Thymus (tissue), 11 donors: ENCODE data around the gene TMEM131L. TPM values are rescaled to one million over a fixed set of nuclear protein-coding genes. Genes with fewer than 3 reads are reported as not detected.
A peak's percentile ranks its signal among the peaks of the same experiment; 100 is the strongest.
"Not testable (repeated sequence)": the region's sequence is repeated elsewhere in the genome, so short reads cannot be mapped to it uniquely, and the experiment has no call there.

Experiments
- DNase-seq, 9 donors: peaks; one replicate each; pipeline ENCODE4 v3.0.0-alpha.2; 2013; ENCODE audit warnings: low spot score in 9 of 9, low read depth in 6 of 9, missing footprints in 1 of 9
- H3K27ac ChIP-seq, 2 donors: one replicate each; pipeline ENCODE4 v1.5.1; 2013; ENCODE audit warnings: control low read depth in 1 of 2, low read depth in 1 of 2, low read length in 1 of 2, mild to moderate bottlenecking in 1 of 2, moderate library complexity in 1 of 2
- H3K27me3 ChIP-seq, 2 donors: one replicate each; pipeline ENCODE4 v1.5.1; 2013; ENCODE audit warnings: low read length in 1 of 2; ENCODE audit not compliant: control insufficient read depth in 2 of 2, insufficient read depth in 1 of 2
- H3K36me3 ChIP-seq, 2 donors: one replicate each; pipeline ENCODE4 v1.5.1; 2013; ENCODE audit warnings: low read length in 1 of 2, mild to moderate bottlenecking in 1 of 2, moderate library complexity in 1 of 2; ENCODE audit not compliant: control insufficient read depth in 2 of 2, insufficient read depth in 2 of 2
- H3K4me1 ChIP-seq, 2 donors: one replicate each; pipeline ENCODE4 v1.5.1; 2013; ENCODE audit warnings: low read length in 2 of 2; ENCODE audit not compliant: control insufficient read depth in 2 of 2, insufficient read depth in 2 of 2
- H3K4me3 ChIP-seq, 2 donors: one replicate each; pipeline ENCODE4 v1.5.1; 2013; ENCODE audit warnings: low read length in 2 of 2, control low read depth in 1 of 2, mild to moderate bottlenecking in 1 of 2
- H3K9me3 ChIP-seq, 2 donors: one replicate each; pipeline ENCODE4 v1.5.1; 2013; ENCODE audit warnings: low read length in 1 of 2, mild to moderate bottlenecking in 1 of 2; ENCODE audit not compliant: control insufficient read depth in 2 of 2, insufficient read depth in 1 of 2
- WGBS: extraction: QIAGEN DNeasy Blood & Tissue Kit; methylation state at CpG from one replicate; pipeline ENCODE4 v1.1.7; 2013; 5-methylcytosine and 5-hydroxymethylcytosine counted together
- polyA plus RNA-seq: library from polyadenylated mRNA; stranded (reverse); fragments of 200-250 nt; gene quantifications from one replicate; pipeline ENCODE4 v1.2.3, GENCODE V29; 2013
- total RNA-seq: library from RNA; stranded (reverse); fragments of 120-200 nt; gene quantifications from one replicate; pipeline ENCODE4 v1.2.4, GENCODE V29; 2013
- donor health status: healthy.

The TMEM131L gene
- total and polyA plus RNA-seq, 2 donors = 32.8 to 40.9 TPM

DNA sequence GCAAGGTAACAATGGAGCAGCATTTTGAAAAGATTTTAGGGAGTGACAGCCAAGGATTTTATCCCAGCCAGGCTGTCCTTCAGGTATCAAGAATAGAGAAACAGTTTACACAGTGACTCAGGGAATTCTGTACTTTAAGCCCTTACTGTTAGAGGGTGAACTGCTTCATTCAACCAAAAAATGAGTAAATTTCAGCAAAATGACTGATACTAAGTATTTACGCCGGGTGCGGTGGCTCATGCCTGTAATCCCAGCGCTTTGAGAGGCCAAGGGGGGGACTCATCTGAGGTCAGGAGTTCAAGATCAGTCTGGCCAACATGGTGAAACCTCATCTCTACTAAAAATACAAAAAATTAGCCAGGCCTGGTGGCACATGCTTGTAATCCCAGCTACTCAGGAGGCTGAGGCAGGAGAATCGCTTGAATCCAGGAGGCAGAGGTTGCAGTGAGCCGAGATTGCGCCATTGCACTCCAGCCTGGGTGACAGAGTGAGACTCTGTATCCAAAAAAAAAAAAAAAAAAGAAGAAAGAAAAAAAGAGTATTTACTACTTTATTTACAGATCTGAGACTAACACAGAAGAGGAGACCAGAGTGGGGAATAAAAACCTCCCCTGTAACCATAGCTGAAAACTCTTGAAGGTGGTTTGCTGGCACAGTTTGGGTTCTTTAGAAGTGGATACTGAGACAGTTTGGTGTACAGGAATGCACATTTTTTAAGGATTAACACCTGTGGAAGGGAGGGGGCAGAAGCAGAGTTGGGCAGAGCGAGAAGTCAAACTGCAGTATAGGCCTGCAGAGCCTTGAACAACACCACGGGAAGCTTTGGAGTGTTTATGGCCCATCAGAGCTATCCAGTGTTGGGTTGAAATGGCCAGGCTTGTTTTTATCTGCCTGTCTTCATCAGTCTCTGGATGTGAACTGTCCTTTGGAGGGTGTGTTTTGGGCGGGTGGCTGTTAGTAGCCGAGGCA is 40.5 kb downstream of the TMEM131L start:
- DNase-seq = peak in 1 of 9 donors; percentile 60
- Histone ChIP-seq H3K27ac (peak overlapping the region; percentile 52 to 74), H3K36me3 (peaks cover 22 to 55% of the 10 kb centered on the region in 2 donors), H3K9me3 (no peaks in the 10 kb centered on the region), H3K27me3 (no peaks in the 10 kb centered on the region), H3K4me3 (no peak overlapping the region), H3K4me1 (peaks cover 13 to 20% of the 10 kb centered on the region in 2 donors)
- 82% methylated on average over 11 of the region's 11 CpGs for WGBS

DNA sequence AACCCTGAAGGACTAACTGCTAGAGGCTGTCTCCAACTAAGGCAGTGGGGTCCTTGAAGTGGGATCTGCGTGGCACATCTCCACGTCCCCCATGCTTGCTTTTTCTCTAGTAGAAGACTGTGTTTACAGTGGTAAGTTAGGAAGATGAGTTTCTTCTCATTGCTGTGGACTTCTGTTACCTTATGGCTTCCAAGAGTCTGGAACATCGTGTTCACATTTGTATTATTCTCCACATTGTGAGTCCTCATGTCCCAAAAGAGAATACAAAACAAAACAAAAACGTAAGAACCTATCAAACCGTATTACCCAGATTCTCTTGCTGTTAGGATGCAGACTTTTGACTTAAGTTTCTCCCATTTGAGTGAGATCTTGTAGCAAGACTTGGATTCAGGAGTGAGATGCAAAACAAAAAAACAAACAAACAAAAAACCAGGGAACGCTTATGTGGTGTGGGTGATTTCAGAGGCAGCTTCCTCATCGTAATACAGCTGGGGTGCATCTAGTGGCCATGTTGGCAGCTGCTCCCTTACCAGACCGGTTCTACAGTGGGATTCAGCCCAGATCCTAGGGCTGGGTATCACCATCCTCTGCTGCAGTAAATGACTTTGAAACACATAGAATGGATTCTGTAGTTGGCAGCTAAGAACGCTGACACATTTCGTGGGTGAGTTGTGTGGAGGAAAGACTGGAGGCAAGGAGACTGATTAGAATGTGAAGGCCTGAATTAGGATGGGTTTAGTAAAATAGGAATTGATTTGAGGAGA is 41.3 kb downstream of the TMEM131L start:
- peak overlapping the region; percentile 52 to 74 for H3K27ac ChIP-seq

DNA sequence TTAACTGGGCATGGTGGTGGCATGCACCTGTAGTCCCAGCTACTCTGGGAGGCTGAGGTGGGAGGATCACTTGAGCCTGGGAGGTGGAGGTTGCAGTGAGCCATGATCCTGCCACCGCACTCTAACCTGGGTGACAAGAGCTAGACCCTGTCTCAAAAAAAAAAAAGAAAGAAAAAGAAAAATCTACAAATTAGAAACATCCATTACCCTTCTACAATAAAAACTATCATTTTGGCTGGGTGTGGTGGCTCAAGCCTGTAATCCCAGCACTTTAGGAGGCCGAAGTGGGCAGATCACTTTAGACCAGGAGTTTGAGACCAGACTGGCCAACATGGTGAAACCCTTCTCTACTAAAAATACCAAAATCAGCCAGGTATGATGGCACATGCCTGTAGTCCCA is 43.1 kb downstream of the TMEM131L start:
- Histone ChIP-seq H3K4me1 (peaks cover 13 to 26% of the 10 kb centered on the region in 2 donors), H3K36me3 (peaks cover 22 to 53% of the 10 kb centered on the region in 2 donors)
- not testable (repeated sequence) for H3K27ac ChIP-seq, H3K4me3 ChIP-seq, DNase-seq, H3K9me3 ChIP-seq, H3K27me3 ChIP-seq
- WGBS = over 99% methylated on average over 2 of the region's 2 CpGs

More for the DNA sequence above, 41.3 kb downstream of the TMEM131L start:
- H3K9me3 ChIP-seq = no peaks in the 10 kb centered on the region
- H3K4me3 ChIP-seq = no peak overlapping the region
- peaks cover 13 to 19% of the 10 kb centered on the region in 2 donors for H3K4me1 ChIP-seq
- H3K36me3 ChIP-seq = peaks cover 22 to 53% of the 10 kb centered on the region in 2 donors
- H3K27me3 ChIP-seq = no peaks in the 10 kb centered on the region
- no peak for DNase-seq
- 80% methylated on average over 10 of the region's 10 CpGs for WGBS

DNA sequence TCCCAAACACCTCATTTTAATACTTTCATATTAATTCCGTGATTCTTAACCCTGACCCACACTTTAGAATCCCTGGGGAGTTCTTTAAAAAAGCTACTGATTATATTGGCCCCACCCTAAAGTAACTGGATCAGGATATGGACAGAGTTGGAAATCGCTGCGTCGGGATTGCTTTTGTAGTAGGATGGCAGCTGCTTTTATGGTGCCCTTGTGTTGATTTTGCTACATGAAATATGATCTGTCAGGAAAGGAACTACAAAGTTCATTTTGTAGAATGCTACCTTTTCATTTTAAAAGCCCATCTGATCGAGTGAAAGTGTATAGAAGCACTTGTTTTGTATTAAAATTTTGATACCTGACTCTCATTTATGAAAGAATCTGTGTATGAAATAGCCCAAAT is 43.6 kb downstream of the TMEM131L start:
- Histone ChIP-seq H3K4me1 (peaks cover 13 to 26% of the 10 kb centered on the region in 2 donors), H3K27me3 (no peaks in the 10 kb centered on the region), H3K36me3 (peaks cover 22 to 51% of the 10 kb centered on the region in 2 donors), H3K27ac (no peak overlapping the region), H3K4me3 (no peak overlapping the region), H3K9me3 (peaks cover 0 to under 1% of the 10 kb centered on the region in 2 donors)
- DNase-seq = no peak
- 93% methylated on average over 5 of the region's 5 CpGs for WGBS

DNA sequence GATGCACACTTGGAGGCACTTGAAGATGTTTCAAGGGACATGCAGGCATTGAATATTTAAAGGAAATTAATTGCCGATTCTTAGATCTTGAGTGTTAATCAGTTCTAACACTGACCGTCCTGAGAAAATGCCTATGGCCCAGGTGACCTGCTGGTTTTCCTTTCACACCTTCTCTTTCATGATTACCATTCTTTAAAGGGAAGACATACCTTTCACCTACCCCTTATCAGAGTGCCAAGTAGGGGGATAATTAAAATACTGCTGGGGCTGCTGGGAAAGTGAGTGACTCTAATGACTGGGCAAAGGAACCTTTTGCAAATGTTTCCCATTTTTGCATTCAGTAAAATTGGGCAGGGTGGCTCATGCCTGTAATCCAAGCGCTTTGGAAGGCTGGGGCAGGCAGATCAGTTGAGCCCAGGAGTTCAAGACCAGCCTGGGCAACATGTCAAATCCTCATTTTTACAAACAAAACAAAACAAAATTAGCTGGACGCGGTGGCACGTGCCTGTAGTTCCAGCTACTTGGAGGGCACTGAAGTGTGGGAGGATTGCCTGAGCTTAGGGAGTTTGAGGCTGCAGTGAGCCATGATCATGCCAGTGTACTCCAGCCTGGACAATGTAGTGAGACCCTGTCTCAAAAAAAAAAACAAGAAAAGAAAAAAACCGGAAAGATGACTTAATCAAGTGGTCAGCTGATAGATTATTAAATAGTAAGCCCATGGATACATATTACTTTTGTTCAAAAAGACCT is 44.3 kb downstream of the TMEM131L start:
- Histone ChIP-seq H3K27ac (no peak overlapping the region), H3K27me3 (no peaks in the 10 kb centered on the region), H3K4me3 (no peak overlapping the region), H3K36me3 (peaks cover 22 to 54% of the 10 kb centered on the region in 2 donors), H3K9me3 (peaks cover 0 to 2% of the 10 kb centered on the region in 2 donors), H3K4me1 (peaks cover 13 to 26% of the 10 kb centered on the region in 2 donors)
- DNase-seq = no peak
- WGBS = over 99% methylated on average over 7 of the region's 7 CpGs

DNA sequence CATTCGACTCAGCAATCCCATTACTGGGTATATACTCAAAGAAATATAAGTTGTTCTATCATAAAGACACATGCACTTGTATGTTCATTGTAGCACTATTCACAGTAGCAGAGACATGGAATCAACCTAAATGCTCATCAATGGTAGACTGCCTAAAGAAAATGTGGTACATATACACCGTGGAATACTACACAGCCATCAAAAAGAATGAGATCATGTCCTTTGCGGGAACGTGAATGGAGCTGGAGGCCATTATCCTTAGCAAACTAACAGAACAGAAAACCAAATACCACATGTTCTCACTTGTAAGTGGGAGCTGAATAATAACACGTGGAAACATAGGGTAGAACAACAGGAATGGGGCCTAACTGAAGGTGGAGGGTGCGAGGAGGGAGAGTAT is 44.9 kb downstream of the TMEM131L start:
- Histone ChIP-seq H3K36me3 (peaks cover 22 to 51% of the 10 kb centered on the region in 2 donors), H3K27me3 (no peaks in the 10 kb centered on the region), H3K4me3 (no peak overlapping the region), H3K27ac (no peak overlapping the region), H3K4me1 (peaks cover 10 to 24% of the 10 kb centered on the region in 2 donors), H3K9me3 (peaks cover 0 to 2% of the 10 kb centered on the region in 2 donors)
- 98% methylated on average over 6 of the region's 6 CpGs for WGBS
- no peak for DNase-seq

DNA sequence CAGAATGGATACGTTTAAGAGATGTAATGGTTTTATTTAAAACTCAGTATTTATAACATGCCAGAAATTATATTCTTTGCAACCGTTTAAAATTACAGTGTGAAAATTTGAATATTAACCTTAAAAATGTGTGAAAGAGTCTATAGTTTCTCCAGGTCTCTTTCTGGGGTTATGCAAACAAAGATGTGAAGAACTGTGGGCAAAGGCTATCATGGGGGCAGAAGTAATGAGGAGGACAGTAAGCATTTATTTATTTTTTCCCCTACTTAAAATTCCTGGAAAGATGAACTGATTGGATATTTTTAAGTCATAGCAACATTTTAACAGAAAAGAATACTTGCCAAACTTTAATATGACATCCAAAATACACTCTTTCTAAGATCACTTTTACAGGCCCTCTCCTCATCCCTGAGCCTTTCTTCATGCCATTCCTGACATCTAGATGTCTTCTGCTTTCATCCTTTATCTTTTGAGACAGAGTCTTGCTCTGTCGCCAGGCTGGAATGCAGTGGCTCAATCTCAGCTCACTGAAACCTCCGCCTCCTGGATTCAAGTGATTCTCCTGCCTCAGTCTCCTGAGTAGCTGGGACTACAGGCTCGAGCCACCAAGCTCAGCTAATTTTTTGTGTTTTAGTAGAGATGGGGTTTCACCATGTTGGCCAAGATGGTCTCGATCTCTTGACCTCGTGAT is 46.1 kb downstream of the TMEM131L start:
- no peak for DNase-seq
- Histone ChIP-seq H3K9me3 (peaks cover 0 to 2% of the 10 kb centered on the region in 2 donors), H3K4me1 (peaks cover 4 to 16% of the 10 kb centered on the region in 2 donors), H3K36me3 (peaks cover 22 to 55% of the 10 kb centered on the region in 2 donors), H3K27ac (no peak overlapping the region), H3K27me3 (no peaks in the 10 kb centered on the region), H3K4me3 (no peak overlapping the region)
- WGBS = 92% methylated on average over 7 of the region's 7 CpGs

DNA sequence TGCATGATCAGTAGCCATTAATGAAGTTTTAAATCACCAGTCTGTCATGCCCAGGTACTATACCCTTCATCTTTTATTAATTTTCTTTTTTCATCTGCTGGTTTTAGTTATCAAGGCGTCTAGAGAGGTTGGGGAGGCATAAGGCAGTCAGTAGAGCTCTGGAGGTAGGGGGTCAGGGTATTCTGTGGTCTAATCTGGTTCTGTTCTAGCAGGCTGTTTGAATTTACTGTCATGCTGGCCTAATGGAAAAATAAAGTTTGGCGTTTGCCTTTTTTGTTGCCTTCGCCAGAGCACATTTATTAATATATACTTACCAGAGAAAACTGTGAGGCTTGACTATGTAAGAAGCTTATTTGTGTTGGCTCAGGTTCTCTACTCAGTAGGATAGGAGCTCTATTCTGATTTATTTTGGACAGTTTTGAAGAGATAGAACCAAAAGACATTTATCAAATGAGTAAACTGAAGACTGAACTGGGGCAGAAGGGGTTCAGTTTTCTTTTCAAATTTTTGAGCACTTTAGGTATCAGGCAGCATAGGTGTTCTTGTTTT is 46.9 kb downstream of the TMEM131L start:
- Histone ChIP-seq H3K9me3 (peaks cover 0 to 2% of the 10 kb centered on the region in 2 donors), H3K4me1 (peaks cover 3 to 15% of the 10 kb centered on the region in 2 donors), H3K27me3 (no peaks in the 10 kb centered on the region), H3K27ac (peak overlapping the region in 1 of 2 donors; percentile 5), H3K36me3 (peaks cover 22 to 57% of the 10 kb centered on the region in 2 donors), H3K4me3 (no peak overlapping the region)
- WGBS = 85% methylated on average over 3 of the region's 3 CpGs
- no peak for DNase-seq
